DOHH2 (cell line): ENCODE results near the gene CNTNAP2.
"Not testable (repeated sequence)": the region's sequence is repeated elsewhere in the genome, so short reads cannot be mapped to it uniquely, and the experiment has no call there.

Experiments
- H3F3A ChIP-seq: fragments of 200-600 bp; sonication (generic), shearing (Covaris generic); 2 replicates; pipeline ENCODE4 v1.6.0; 2016; ENCODE audit warnings: antibody characterized with exemption, mild to moderate bottlenecking; ENCODE audit not compliant: control insufficient read depth, insufficient read depth
- H3K27ac ChIP-seq: fragments of 200-600 bp; sonication (generic); 2 replicates; pipeline ENCODE4 v1.5.1; 2014; ENCODE audit warnings: low read depth, mild to moderate bottlenecking, low read length, moderate library complexity
- H3K27me3 ChIP-seq: fragments of 200-600 bp; sonication (generic); 2 replicates; pipeline ENCODE4 v1.6.1; 2014; ENCODE audit warnings: mild to moderate bottlenecking, low read length, mixed read lengths; ENCODE audit not compliant: control insufficient read depth
- H3K36me3 ChIP-seq: fragments of 200-600 bp; sonication (generic); 2 replicates; pipeline ENCODE4 v1.6.1; 2014; ENCODE audit warnings: mild to moderate bottlenecking, low read length, moderate library complexity, mixed read lengths; ENCODE audit not compliant: control insufficient read depth
- H3K4me1 ChIP-seq: fragments of 200-600 bp; sonication (generic); 2 replicates; pipeline ENCODE4 v1.6.1; 2014; ENCODE audit warnings: mild to moderate bottlenecking, low read length, mixed read lengths; ENCODE audit not compliant: control insufficient read depth
- H3K4me2 ChIP-seq: fragments of 200-600 bp; sonication (generic); 2 replicates; pipeline ENCODE4 v1.6.0; 2014; ENCODE audit warnings: mild to moderate bottlenecking, low read length, moderate library complexity
- H3K4me3 ChIP-seq: fragments of 200-600 bp; sonication (generic); 2 replicates; pipeline ENCODE4 v1.5.1; 2014; ENCODE audit warnings: mild to moderate bottlenecking, low read length, mixed read lengths
- H3K79me2 ChIP-seq: fragments of 200-600 bp; sonication (generic); 2 replicates; pipeline ENCODE4 v1.6.1; 2014; ENCODE audit warnings: mild to moderate bottlenecking, low read length, mixed read lengths; ENCODE audit not compliant: control insufficient read depth
- H3K9me2 ChIP-seq: fragments of 200-600 bp; sonication (generic); replicated peaks from 2 replicates; pipeline ENCODE4 v1.6.1; 2014; ENCODE audit warnings: mild to moderate bottlenecking, low read length, mixed read lengths; ENCODE audit not compliant: control insufficient read depth
- H3K9me3 ChIP-seq: fragments of 200-600 bp; sonication (generic); 2 replicates; pipeline ENCODE4 v1.6.1; 2014; ENCODE audit warnings: antibody characterized with exemption, low read length, mixed read lengths; ENCODE audit not compliant: control insufficient read depth, insufficient read depth
- H4K20me1 ChIP-seq: fragments of 200-600 bp; sonication (generic); 2 replicates; pipeline ENCODE4 v1.6.0; 2014; ENCODE audit warnings: low read depth, mild to moderate bottlenecking, antibody characterized with exemption, low read length, moderate library complexity; ENCODE audit not compliant: control insufficient read depth, insufficient read depth
- EZH2phosphoT487 ChIP-seq: fragments of 200-600 bp; sonication (generic); IDR thresholded peaks from 2 replicates; pipeline ENCODE4 v1.6.1; 2017; ENCODE audit warnings: borderline replicate concordance, mild to moderate bottlenecking, antibody characterized with exemption, low read length, moderate library complexity, mixed read lengths
- TF ChIP-seq, protein P1 (sequence below): fragments of 200-600 bp; sonication (generic); IDR thresholded peaks from one replicate; pipeline ENCODE4 v1.5.1; 2014; ENCODE audit warnings: antibody characterized with exemption, mild to moderate bottlenecking, low read depth, low read length; ENCODE audit not compliant: poor library complexity, severe bottlenecking

Gene CNTNAP2

DNA sequence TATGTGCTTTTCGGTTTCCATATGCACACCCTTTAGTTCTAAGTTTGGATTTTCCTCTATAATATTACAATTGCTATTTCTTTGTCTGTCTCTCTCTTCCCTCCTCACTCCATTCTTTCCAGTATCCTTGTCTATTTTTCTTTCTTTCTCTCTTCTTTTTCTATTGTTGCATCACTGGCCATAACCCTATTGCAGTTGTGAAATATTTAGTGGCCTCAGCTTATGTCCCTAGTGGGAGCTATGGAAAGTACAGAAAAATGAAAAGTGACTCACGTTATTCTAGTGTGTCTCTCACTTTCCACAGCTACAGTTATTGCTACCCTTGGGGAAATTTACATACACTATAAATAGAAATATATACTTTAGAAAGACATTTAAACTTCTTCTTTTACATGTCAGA lies 59.1 kb downstream of the CNTNAP2 start:
- Histone ChIP-seq H4K20me1 (no peaks in the 10 kb centered on the region), H3K4me1 (no peaks in the 10 kb centered on the region), H3K79me2 (no peaks in the 10 kb centered on the region), H3K27ac (no peak overlapping the region), H3F3A (no peaks in the 10 kb centered on the region), H3K4me3 (no peak overlapping the region), H3K9me3 (no peaks in the 10 kb centered on the region), H3K4me2 (no peak overlapping the region), H3K27me3 (no peaks in the 10 kb centered on the region), H3K9me2 (no peaks in the 10 kb centered on the region), H3K36me3 (no peaks in the 10 kb centered on the region)
- TF ChIP-seq, protein P1, sequence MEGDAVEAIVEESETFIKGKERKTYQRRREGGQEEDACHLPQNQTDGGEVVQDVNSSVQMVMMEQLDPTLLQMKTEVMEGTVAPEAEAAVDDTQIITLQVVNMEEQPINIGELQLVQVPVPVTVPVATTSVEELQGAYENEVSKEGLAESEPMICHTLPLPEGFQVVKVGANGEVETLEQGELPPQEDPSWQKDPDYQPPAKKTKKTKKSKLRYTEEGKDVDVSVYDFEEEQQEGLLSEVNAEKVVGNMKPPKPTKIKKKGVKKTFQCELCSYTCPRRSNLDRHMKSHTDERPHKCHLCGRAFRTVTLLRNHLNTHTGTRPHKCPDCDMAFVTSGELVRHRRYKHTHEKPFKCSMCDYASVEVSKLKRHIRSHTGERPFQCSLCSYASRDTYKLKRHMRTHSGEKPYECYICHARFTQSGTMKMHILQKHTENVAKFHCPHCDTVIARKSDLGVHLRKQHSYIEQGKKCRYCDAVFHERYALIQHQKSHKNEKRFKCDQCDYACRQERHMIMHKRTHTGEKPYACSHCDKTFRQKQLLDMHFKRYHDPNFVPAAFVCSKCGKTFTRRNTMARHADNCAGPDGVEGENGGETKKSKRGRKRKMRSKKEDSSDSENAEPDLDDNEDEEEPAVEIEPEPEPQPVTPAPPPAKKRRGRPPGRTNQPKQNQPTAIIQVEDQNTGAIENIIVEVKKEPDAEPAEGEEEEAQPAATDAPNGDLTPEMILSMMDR = no peak
- no peak for TF ChIP-seq EZH2phosphoT487

DNA sequence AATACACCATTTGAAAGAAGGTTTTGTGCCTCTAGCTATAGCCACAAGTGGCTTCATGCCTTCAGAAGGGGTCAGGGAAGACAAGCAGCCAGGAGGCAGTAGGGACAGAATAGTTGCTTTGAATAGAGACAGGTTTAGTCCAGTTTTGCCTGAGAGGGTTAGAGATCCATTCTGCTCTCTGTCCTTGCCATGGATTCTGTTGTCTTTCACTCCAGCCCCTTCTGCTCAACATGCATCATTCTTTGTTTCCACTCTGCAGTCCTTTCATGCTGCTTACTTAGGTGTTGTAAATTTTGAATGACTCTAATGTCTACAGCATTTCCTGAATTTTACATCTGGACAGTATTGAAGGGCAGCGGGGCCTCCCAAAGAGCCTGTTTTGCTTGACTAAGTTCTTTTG lies 60.3 kb downstream of the CNTNAP2 start:
- Histone ChIP-seq H3K27ac (no peak overlapping the region), H3F3A (no peaks in the 10 kb centered on the region), H3K4me2 (no peak overlapping the region), H3K27me3 (no peaks in the 10 kb centered on the region), H3K36me3 (no peaks in the 10 kb centered on the region), H4K20me1 (no peaks in the 10 kb centered on the region), H3K4me1 (no peaks in the 10 kb centered on the region), H3K9me3 (no peaks in the 10 kb centered on the region), H3K9me2 (no peaks in the 10 kb centered on the region), H3K4me3 (no peak overlapping the region), H3K79me2 (no peaks in the 10 kb centered on the region)
- TF ChIP-seq EZH2phosphoT487 = no peak
- TF ChIP-seq, protein P1 = no peak

DNA sequence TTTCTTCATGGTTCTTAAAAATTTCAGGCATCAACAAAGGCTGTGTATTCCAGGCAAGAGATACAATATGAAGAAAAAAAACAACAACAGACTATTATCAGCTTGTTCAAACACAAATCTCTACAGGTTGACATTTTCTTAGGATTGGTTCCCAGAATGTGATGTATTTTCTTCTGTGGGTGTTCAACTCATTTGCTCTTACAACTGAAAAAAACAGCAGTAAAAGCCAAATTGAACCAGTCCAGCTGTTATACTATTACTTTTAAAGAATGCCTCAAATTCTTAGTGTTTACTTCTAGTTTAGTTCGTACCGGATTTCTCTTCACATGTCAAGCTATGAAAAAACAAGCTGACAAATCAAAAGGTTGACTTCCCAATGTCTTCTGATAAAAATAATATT lies 60.7 kb downstream of the CNTNAP2 start:
- no peak for TF ChIP-seq EZH2phosphoT487
- TF ChIP-seq, protein P1 = no peak
- Histone ChIP-seq H3K9me2 (no peaks in the 10 kb centered on the region), H3K79me2 (no peaks in the 10 kb centered on the region), H3K4me3 (no peak overlapping the region), H3K27ac (no peak overlapping the region), H3F3A (no peaks in the 10 kb centered on the region), H3K4me2 (no peak overlapping the region), H3K36me3 (no peaks in the 10 kb centered on the region), H3K4me1 (no peaks in the 10 kb centered on the region), H3K27me3 (no peaks in the 10 kb centered on the region), H4K20me1 (no peaks in the 10 kb centered on the region), H3K9me3 (no peaks in the 10 kb centered on the region)

DNA sequence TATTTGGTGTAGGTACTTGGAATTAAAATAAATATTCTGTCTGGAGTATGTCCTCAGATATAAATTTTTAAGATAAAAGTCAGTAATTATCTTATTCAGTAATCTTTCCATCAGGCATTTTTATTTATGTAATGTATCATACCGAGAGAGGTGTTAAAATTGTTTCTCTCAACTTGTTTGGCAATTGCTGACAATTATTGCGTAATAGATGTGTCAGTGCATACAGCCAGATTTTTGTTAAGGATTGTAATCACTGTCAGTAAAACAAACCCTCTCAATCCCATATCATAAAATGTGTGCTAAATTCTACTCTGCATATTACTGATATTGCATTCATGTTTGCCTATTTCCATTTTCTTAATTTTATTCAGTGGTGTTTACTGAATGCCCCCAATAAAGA lies 69.2 kb downstream of the CNTNAP2 start:
- 0 out of 2 replicates have a peak, but pooled peaks cover 2% of the 10 kb centered on the region for H3K9me3 ChIP-seq
- H3K4me3 ChIP-seq = no peak overlapping the region
- no peaks in the 10 kb centered on the region for H3K79me2 ChIP-seq
- no peak overlapping the region for H3K4me2 ChIP-seq
- no peaks in the 10 kb centered on the region for H4K20me1 ChIP-seq
- no peaks in the 10 kb centered on the region for H3K27me3 ChIP-seq
- no peaks in the 10 kb centered on the region for H3K4me1 ChIP-seq
- TF ChIP-seq, protein P1 = no peak
- no peaks in the 10 kb centered on the region for H3K9me2 ChIP-seq
- H3K27ac ChIP-seq = no peak overlapping the region
- no peaks in the 10 kb centered on the region for H3F3A ChIP-seq
- no peaks in the 10 kb centered on the region for H3K36me3 ChIP-seq

DNA sequence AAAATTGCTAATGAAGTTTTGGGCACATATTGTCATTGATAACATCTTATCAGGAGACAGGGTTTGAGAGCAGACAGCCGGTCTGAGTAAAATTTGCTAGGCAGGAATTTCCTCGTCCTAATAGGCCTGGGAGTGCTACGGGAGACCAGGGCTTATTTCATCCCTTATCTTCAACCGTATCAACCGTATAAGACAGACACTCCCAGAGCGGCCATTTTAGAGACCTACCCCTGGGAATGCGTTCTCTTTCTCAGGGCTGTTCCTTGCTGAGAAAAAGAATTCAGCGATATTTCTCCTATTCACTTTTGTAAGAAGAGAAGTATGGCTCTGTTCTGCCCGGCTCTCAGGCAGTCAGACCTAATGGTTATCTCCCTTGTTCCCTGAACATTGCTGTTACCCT lies 74.8 kb downstream of the CNTNAP2 start:
- not testable (repeated sequence) for H3K27me3 ChIP-seq, H3K9me3 ChIP-seq, H3F3A ChIP-seq, H3K79me2 ChIP-seq, H3K4me3 ChIP-seq, H4K20me1 ChIP-seq, H3K9me2 ChIP-seq, H3K36me3 ChIP-seq, H3K4me2 ChIP-seq, H3K27ac ChIP-seq, H3K4me1 ChIP-seq
